Fibroblast of mammary gland (primary cell): ENCODE data around the gene GPR142.

Source experiments
- DNase-seq: peaks from one replicate; pipeline ENCODE4 v3.0.0-alpha.2; 2010; ENCODE audit warnings: low read depth
- H3K4me3 ChIP-seq: 2 replicates; pipeline ENCODE4 v1.5.1; 2011; ENCODE audit warnings: low read depth, mild to moderate bottlenecking, low read length, moderate library complexity; ENCODE audit not compliant: control insufficient read depth
- CTCF ChIP-seq: conservative IDR thresholded peaks from 2 replicates; pipeline ENCODE4 v1.5.1; 2011; ENCODE audit warnings: low read depth, low read length, inconsistent platforms; ENCODE audit not compliant: control insufficient read depth, insufficient read depth

GPR142 gene

GRCh38 chr17:74367206-74367605, at the start of gene GPR142:
Gene GPR142, plus strand, starts transcription at chr17:74367506. Its CDS starts 2,035 bp downstream, at chr17:74369541.
- no peak for DNase-seq
- no peak for TF ChIP-seq CTCF
- no peak within 1 kb of the TSS for H3K4me3 ChIP-seq

GRCh38 chr17:74318391-74318790, 48.9 kb upstream of the GPR142 start:
- DNase-seq = no peak
- no peak overlapping the region for H3K4me3 ChIP-seq
- no peak for TF ChIP-seq CTCF

GRCh38 chr17:74324521-74324920, 42.8 kb upstream of the GPR142 start:
- no peak for DNase-seq
- no peak overlapping the region for H3K4me3 ChIP-seq
- TF ChIP-seq CTCF = no peak

- H3K4me3 ChIP-seq = no peak overlapping the region
- TF ChIP-seq CTCF = no peak
- no peak for DNase-seq
Observed at GRCh38 chr17:74325376-74325742, 41.9 kb upstream of the GPR142 start.

GRCh38 chr17:74325743-74326379, 41.4 kb upstream of the GPR142 start, which contains the start of gene KIF19:
Gene KIF19, plus strand, starts transcription at chr17:74326226. Its CDS starts 124 bp downstream, at chr17:74326350.
- no peak for DNase-seq
- no peak within 1 kb of the TSS for H3K4me3 ChIP-seq
- TF ChIP-seq CTCF = no peak

- DNase-seq = no peak
- no peak for TF ChIP-seq CTCF
- H3K4me3 ChIP-seq = no peak overlapping the region
Observed at GRCh38 chr17:74326506-74326905, 40.8 kb upstream of the GPR142 start.

GRCh38 chr17:74328487-74328886, 38.8 kb upstream of the GPR142 start:
- H3K4me3 ChIP-seq = no peak overlapping the region
- no peak for DNase-seq
- no peak for TF ChIP-seq CTCF
